Thyroid gland (tissue), 4 donors: ENCODE data around the gene SLCO2A1. TPM values are rescaled to one million over a fixed set of nuclear protein-coding genes. Genes with fewer than 3 reads are reported as not detected.

Experiments
- DNase-seq, 2 donors: peaks; one replicate each; pipeline ENCODE4 v3.0.0-alpha.2; 2019
- H3K27ac ChIP-seq, 3 donors: fragments of 200-600 bp; sonication (generic); 1 replicate in 2 of 3; 2 replicates in 1 of 3; pipeline ENCODE4 v1.5.1; 2016 to 2019; ENCODE audit warnings: mild to moderate bottlenecking in 1 of 3, moderate library complexity in 1 of 3
- H3K27me3 ChIP-seq: fragments of 200-600 bp; sonication (generic); one replicate; pipeline ENCODE4 v1.5.1; 2019
- H3K36me3 ChIP-seq, 2 donors: fragments of 200-600 bp; sonication (generic); one replicate each; pipeline ENCODE4 v1.5.1; 2016 to 2019
- H3K4me1 ChIP-seq, 2 donors: fragments of 200-600 bp; sonication (generic); one replicate each; pipeline ENCODE4 v1.5.1; 2017 to 2019
- H3K4me3 ChIP-seq, 3 donors: fragments of 200-600 bp; sonication (generic); replicated peaks in 1 of 3; 1 replicate in 2 of 3; 2 replicates in 1 of 3; pipeline ENCODE4 v1.5.1; 2016; ENCODE audit warnings: mild to moderate bottlenecking in 1 of 3
- H3K9me3 ChIP-seq: fragments of 200-600 bp; sonication (generic); one replicate; pipeline ENCODE4 v1.5.1; 2017
- CTCF ChIP-seq, 6 experiments: fragments of 200-600 bp in 3 of 6; fragments of 450-650 bp in 3 of 6; sonication (generic) in 3 of 6; IDR thresholded peaks; one replicate each; pipeline ENCODE4 v1.5.1; 2016 to 2019; ENCODE audit warnings: antibody characterized with exemption in 6 of 6, mild to moderate bottlenecking in 2 of 6, inconsistent platforms in 1 of 6, moderate library complexity in 1 of 6
- POLR2A ChIP-seq, 2 donors: fragments of 450-650 bp; IDR thresholded peaks; one replicate each; pipeline ENCODE4 v1.6.1; 2017; ENCODE audit warnings: antibody characterized with exemption in 2 of 2, mild to moderate bottlenecking in 2 of 2, moderate library complexity in 1 of 2
- WGBS, 2 donors: methylation state at CpG; one replicate each; pipeline ENCODE4 v1.1.5; 2017; 5-methylcytosine and 5-hydroxymethylcytosine counted together
- intact Hi-C: fragments of 100-400 bp; cut with DNase I; formaldehyde crosslinking; loops from one replicate; pipeline ENCODE4 v1.15.1; 2023
- total RNA-seq, 4 donors: library from RNA; depleted of rRNA; stranded (reverse); fragments of >200 nt; gene quantifications; one replicate each; pipeline ENCODE4 v1.2.3, GENCODE V29; 2016

SLCO2A1 gene
- total RNA-seq, 4 donors from 2014 or later = 26.0 to 76.6 (median 41.0) TPM

GRCh38 chr3:133935843-133936769, 93.6 kb downstream of the SLCO2A1 start:
- no peak for TF ChIP-seq POLR2A (IDR thresholded peaks at IDR 0.05)
- no peak for TF ChIP-seq CTCF (IDR thresholded peaks at IDR 0.05)
- DNase-seq = no peak
- H3K4me1 ChIP-seq = no peaks in the 10 kb centered on the region
- no peaks in the 10 kb centered on the region for H3K27me3 ChIP-seq
- H3K9me3 ChIP-seq = no peaks in the 10 kb centered on the region
- H3K27ac ChIP-seq = no peak overlapping the region
- 90 to 93% methylated on average over 11 of the region's 13 CpGs for WGBS, 2 donors
- H3K36me3 ChIP-seq = peaks cover 0 to 16% of the 10 kb centered on the region in 2 donors
- no peak overlapping the region for H3K4me3 ChIP-seq
- intact Hi-C loops = loop anchor here (10.0 kb wide), 1 partner anchor 279 kb away; no protein-coding TSS in a partner anchor

GRCh38 chr3:133934996-133935842, 94.5 kb downstream of the SLCO2A1 start:
- no peaks in the 10 kb centered on the region for H3K9me3 ChIP-seq
- no peak for DNase-seq
- H3K27me3 ChIP-seq = no peaks in the 10 kb centered on the region
- TF ChIP-seq POLR2A (IDR thresholded peaks at IDR 0.05) (no peak), CTCF (IDR thresholded peaks at IDR 0.05) (no peak)
- H3K27ac ChIP-seq = no peak overlapping the region
- 94 to 99% methylated on average over 8 to 11 of the region's 11 CpGs for WGBS, 2 donors
- no peak overlapping the region for H3K4me3 ChIP-seq
- H3K36me3 ChIP-seq = peaks cover 0 to 16% of the 10 kb centered on the region in 2 donors
- intact Hi-C loops = loop anchor here (10.0 kb wide), 1 partner anchor 280 kb away; no protein-coding TSS in a partner anchor
- no peaks in the 10 kb centered on the region for H3K4me1 ChIP-seq

- 83 to 84% methylated on average over 5 to 10 of the region's 10 CpGs for whole genome bisulfite sequencing, 2 donors
- H3K4me1 ChIP-seq = no peaks in the 10 kb centered on the region
- intact Hi-C loops = loop anchor here (10.0 kb wide), 1 partner anchor 280 kb away; no protein-coding TSS in a partner anchor
- H3K27ac ChIP-seq = no peak overlapping the region
- H3K36me3 ChIP-seq = peaks cover 0 to 16% of the 10 kb centered on the region in 2 donors
- no peaks in the 10 kb centered on the region for H3K9me3 ChIP-seq
- H3K4me3 ChIP-seq = no peak overlapping the region
- H3K27me3 ChIP-seq = no peaks in the 10 kb centered on the region
- no peak for TF ChIP-seq POLR2A (IDR thresholded peaks at IDR 0.05)
- no peak for TF ChIP-seq CTCF (IDR thresholded peaks at IDR 0.05)
- DNase-seq = no peak
Measured at GRCh38 chr3:133934073-133934970, 95.4 kb downstream of the SLCO2A1 start.

- H3K4me3 ChIP-seq = no peak overlapping the region
- no peak for DNase-seq
- no peak for TF ChIP-seq CTCF (IDR thresholded peaks at IDR 0.05)
- TF ChIP-seq POLR2A (IDR thresholded peaks at IDR 0.05) = no peak
- peaks cover 0 to 12% of the 10 kb centered on the region in 2 donors for H3K36me3 ChIP-seq
- no peaks in the 10 kb centered on the region for H3K4me1 ChIP-seq
- no peak overlapping the region for H3K27ac ChIP-seq
- intact Hi-C loops = loop anchor here (10.0 kb wide), 1 partner anchor 281 kb away; no protein-coding TSS in a partner anchor
- H3K27me3 ChIP-seq = no peaks in the 10 kb centered on the region
- H3K9me3 ChIP-seq = no peaks in the 10 kb centered on the region
- WGBS, 2 donors = 90 to 98% methylated on average over 9 of the region's 9 CpGs
Measured at GRCh38 chr3:133933097-133934024, 96.4 kb downstream of the SLCO2A1 start.
